LNCAP (cell line): ENCODE data around the gene FAM204A.

Experiments used
- TF ChIP-seq, protein P1 (sequence below): fragments of 450-650 bp; IDR thresholded peaks from 2 replicates; pipeline ENCODE4 v1.5.1; 2017; ENCODE audit warnings: mild to moderate bottlenecking

The FAM204A gene

DNA sequence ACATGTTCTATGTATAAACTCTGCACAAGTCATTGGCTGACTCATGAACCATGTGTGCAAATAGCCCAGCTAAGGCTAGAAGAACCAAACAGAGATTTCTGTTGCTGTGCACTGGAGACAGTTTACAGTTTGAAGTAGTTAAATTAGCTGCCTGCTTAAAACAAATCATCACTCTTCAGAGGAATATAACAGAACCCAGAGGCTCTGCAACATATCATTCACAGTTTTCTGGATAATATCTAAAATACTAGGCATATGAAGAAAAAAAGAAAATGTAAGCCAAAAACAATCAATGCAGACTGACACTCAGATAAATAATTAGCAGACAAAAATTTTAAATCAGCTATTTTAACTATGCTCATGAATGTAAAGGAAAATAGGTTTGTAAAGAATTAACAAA lies 23.6 kb upstream of the FAM204A start:
- TF ChIP-seq, protein P1, sequence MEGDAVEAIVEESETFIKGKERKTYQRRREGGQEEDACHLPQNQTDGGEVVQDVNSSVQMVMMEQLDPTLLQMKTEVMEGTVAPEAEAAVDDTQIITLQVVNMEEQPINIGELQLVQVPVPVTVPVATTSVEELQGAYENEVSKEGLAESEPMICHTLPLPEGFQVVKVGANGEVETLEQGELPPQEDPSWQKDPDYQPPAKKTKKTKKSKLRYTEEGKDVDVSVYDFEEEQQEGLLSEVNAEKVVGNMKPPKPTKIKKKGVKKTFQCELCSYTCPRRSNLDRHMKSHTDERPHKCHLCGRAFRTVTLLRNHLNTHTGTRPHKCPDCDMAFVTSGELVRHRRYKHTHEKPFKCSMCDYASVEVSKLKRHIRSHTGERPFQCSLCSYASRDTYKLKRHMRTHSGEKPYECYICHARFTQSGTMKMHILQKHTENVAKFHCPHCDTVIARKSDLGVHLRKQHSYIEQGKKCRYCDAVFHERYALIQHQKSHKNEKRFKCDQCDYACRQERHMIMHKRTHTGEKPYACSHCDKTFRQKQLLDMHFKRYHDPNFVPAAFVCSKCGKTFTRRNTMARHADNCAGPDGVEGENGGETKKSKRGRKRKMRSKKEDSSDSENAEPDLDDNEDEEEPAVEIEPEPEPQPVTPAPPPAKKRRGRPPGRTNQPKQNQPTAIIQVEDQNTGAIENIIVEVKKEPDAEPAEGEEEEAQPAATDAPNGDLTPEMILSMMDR: no peak

- TF ChIP-seq, protein P1: no peak
Observed at GRCh38 chr10:118362103-118362502, 20.0 kb upstream of the FAM204A start.

DNA sequence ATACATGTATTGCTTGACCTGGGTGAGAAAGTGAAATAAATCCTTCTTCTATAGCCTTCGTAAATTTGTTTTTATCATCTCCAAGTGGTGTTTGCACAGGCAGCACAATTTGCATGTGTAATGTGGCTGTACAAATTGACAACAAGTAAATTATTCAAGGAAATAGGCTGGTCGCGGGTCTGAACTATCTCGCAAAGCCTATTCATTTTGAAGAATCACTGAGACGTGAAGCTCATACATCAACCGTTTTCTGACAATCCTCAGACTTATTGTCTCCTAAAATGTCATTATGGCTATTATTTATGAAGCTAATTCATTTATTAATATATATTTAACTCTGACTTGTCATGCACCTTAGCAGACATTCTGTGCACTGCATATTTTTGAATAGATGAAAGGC lies 16.2 kb upstream of the FAM204A start:
- TF ChIP-seq, protein P1: no peak

- TF ChIP-seq, protein P1: no peak
Observed at GRCh38 chr10:118357841-118358240, 15.7 kb upstream of the FAM204A start.

DNA sequence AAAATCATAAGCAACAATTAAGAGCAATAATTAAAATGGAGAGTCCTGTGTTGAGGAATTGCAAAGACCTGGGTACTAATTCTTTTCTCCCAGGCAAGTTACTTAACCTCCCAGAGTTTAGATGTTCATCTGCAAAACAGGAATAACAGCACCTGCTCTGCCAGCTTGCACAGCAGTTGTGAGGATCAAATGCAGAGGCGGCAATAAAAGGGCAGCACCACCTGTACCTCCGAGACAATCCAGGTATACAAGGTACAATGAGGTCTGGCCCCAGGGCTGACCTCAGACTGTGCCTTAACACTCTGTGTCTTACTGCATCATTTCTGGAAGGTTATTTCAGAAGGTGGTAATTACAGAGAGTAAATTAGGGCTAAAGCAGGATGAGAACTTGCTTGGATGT lies 14.5 kb upstream of the FAM204A start:
- TF ChIP-seq, protein P1: no peak

GRCh38 chr10:118355234-118355633 lies 13.1 kb upstream of the FAM204A start:
- TF ChIP-seq, protein P1: no peak

- TF ChIP-seq, protein P1: no peak
Observed at GRCh38 chr10:118349235-118349634, 7.1 kb upstream of the FAM204A start.

DNA sequence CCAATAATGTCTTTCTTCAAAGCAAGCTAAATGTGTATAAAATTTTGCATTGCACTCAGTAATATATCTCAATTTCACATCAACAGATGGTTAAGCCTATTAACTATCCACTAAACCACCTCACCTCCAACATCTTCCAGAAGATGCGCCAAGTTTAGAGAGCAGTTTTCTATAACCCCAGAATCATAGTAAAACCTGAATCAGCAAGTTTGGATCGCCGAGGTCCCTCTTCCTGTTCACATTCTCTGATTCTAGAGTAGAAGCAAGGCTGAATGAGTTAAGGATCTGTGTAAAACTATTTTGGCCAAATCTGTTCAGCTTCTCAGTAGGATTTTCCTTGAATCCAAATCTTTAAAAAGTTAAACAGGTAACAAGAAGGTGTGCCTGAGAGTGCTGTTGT lies 1.4 kb upstream of the FAM204A start:
- TF ChIP-seq, protein P1: no peak
